ENCODE measurements around the gene HDAC4. TPM values are rescaled to one million over a fixed set of nuclear protein-coding genes. Genes with fewer than 3 reads are reported as not detected.

HDAC4 gene
- total RNA-seq, 1 experiment from 2014 or later, result 32.0 TPM

DNA sequence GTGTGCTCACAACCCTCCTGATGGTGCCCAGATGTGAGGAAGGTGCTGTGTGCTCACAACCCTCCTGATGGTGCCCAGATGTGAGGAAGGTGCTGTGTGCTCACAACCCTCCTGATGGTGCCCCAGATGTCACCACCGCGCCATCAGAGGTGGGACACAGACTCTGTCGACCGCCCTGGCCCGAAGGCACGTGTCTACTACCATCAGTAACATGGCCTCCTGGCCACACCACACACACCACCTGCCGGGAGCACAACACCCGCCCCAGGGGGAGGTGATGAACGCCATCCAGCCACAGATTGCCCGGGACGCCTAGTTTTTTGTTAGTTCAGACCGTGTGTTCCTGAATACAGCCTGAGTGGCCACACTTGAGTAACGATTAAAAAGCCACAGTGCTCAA is 24.5 kb downstream of the HDAC4 start:
- H4K20me1 ChIP-seq (ENCODE audit: control insufficient read depth, insufficient read depth, insufficient read length), result no peaks in the 10 kb centered on the region
- H3K4me1 Mint-ChIP-seq, result peaks cover 16 to 20% of the 10 kb centered on the region in 2 experiments
- H3K23me2 ChIP-seq (ENCODE audit: insufficient read length, low read depth, low read length, poor library complexity, severe bottlenecking), result no peaks in the 10 kb centered on the region
- H2AK5ac ChIP-seq (ENCODE audit: insufficient read length, low read length), result no peak overlapping the region
- no peak overlapping the region for H2BK120ac ChIP-seq (ENCODE audit: low read depth, low read length, poor library complexity, severe bottlenecking)
- no peak overlapping the region for H4K91ac ChIP-seq (ENCODE audit: insufficient read length, low read depth, low read length)
- no peak overlapping the region for H4K5ac ChIP-seq (ENCODE audit: insufficient read length, low read depth, low read length)
- peaks cover 6 to 7% (median 7%) of the 10 kb centered on the region in 3 experiments; a peak in 5 of 7 replicates for H3K36me3 Mint-ChIP-seq (ENCODE audit: insufficient read depth in 1 of 3, low read depth in 3 of 3)
- no peak overlapping the region for H3K56ac ChIP-seq (ENCODE audit: insufficient read length, low read depth, low read length)
- H2AFZ ChIP-seq (ENCODE audit: low read length), result no peak overlapping the region
- H3K9me3 ChIP-seq (ENCODE audit: control insufficient read depth, low read depth, low read length), result no peaks in the 10 kb centered on the region
- H3K27ac Mint-ChIP-seq, result peak overlapping the region in 1 of 3 experiments; percentile 79; a peak in 1 of 7 replicates
- H3T11ph ChIP-seq (ENCODE audit: low read length), result no peak overlapping the region
- H2BK12ac ChIP-seq (ENCODE audit: insufficient read length, low read depth, low read length), result no peak overlapping the region
- no peak for DNase-seq
- no peak overlapping the region for H3K18ac ChIP-seq (ENCODE audit: insufficient read length, low read depth, low read length)
- H3K4me3 Mint-ChIP-seq, result no peak overlapping the region; a peak in 1 of 5 replicates
- no peak overlapping the region for H2BK20ac ChIP-seq (ENCODE audit: low read depth, low read length, poor library complexity, severe bottlenecking)
- no peak overlapping the region for H2BK15ac ChIP-seq (ENCODE audit: low read depth, low read length)
- H3K4ac ChIP-seq (ENCODE audit: low read depth, low read length), result no peak overlapping the region
- H3K27me3 Mint-ChIP-seq (ENCODE audit: low read depth), result no peaks in the 10 kb centered on the region
- H3K79me1 ChIP-seq (ENCODE audit: insufficient read depth, low read depth, low read length, poor library complexity, severe bottlenecking), result no peaks in the 10 kb centered on the region
- H3K4me2 ChIP-seq (ENCODE audit: insufficient read depth, insufficient read length, low read length), result no peak overlapping the region
- H3K79me2 ChIP-seq (ENCODE audit: insufficient read depth, low read length), result peaks cover 5% of the 10 kb centered on the region; the same call in 1 of the 2 replicates
- H4K8ac ChIP-seq (replicated peaks; ENCODE audit: insufficient read length, low read depth, low read length), result no peak overlapping the region
- no peak overlapping the region for H3K9ac ChIP-seq (ENCODE audit: extremely low read depth, insufficient read length, low read length)
- no peaks in the 10 kb centered on the region for H3K27me3 ChIP-seq (ENCODE audit: insufficient read depth, low read length)
- no CpG with 5 or more reads among the region's 13 CpGs for WGBS (ENCODE audit: extremely low coverage, insufficient read length, low lambda C conversion rate)
- H3K4me1 ChIP-seq (ENCODE audit: insufficient read depth, low read length), result peaks cover 4% of the 10 kb centered on the region; the same call in 1 of the 2 replicates
- TF ChIP-seq, protein P1, sequence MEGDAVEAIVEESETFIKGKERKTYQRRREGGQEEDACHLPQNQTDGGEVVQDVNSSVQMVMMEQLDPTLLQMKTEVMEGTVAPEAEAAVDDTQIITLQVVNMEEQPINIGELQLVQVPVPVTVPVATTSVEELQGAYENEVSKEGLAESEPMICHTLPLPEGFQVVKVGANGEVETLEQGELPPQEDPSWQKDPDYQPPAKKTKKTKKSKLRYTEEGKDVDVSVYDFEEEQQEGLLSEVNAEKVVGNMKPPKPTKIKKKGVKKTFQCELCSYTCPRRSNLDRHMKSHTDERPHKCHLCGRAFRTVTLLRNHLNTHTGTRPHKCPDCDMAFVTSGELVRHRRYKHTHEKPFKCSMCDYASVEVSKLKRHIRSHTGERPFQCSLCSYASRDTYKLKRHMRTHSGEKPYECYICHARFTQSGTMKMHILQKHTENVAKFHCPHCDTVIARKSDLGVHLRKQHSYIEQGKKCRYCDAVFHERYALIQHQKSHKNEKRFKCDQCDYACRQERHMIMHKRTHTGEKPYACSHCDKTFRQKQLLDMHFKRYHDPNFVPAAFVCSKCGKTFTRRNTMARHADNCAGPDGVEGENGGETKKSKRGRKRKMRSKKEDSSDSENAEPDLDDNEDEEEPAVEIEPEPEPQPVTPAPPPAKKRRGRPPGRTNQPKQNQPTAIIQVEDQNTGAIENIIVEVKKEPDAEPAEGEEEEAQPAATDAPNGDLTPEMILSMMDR (conservative IDR thresholded peaks at IDR 0.05), result no peak
- H3K23ac ChIP-seq (ENCODE audit: insufficient read length, low read depth, low read length), result no peak overlapping the region
- H3K14ac ChIP-seq (ENCODE audit: insufficient read depth, low read length), result no peak overlapping the region
- no peaks in the 10 kb centered on the region for H3K9me3 Mint-ChIP-seq
- no peak overlapping the region for H3K27ac ChIP-seq (ENCODE audit: insufficient read length, low read depth, low read length)
- no peak overlapping the region for H2BK5ac ChIP-seq (ENCODE audit: insufficient read length, low read length)
